Thyroid gland (tissue), 4 donors: Measurements from ENCODE around the gene ATP10B.

ENCODE experiments used
- CTCF ChIP-seq, 6 experiments: fragments of 200-600 bp in 3 of 6; fragments of 450-650 bp in 3 of 6; sonication (generic) in 3 of 6; IDR thresholded peaks; one replicate each; pipeline ENCODE4 v1.5.1; 2016 to 2019; ENCODE audit warnings: antibody characterized with exemption in 6 of 6, mild to moderate bottlenecking in 2 of 6, inconsistent platforms in 1 of 6, moderate library complexity in 1 of 6
- POLR2A ChIP-seq, 2 donors: fragments of 450-650 bp; IDR thresholded peaks; one replicate each; pipeline ENCODE4 v1.6.1; 2017; ENCODE audit warnings: antibody characterized with exemption in 2 of 2, mild to moderate bottlenecking in 2 of 2, moderate library complexity in 1 of 2

DNA sequence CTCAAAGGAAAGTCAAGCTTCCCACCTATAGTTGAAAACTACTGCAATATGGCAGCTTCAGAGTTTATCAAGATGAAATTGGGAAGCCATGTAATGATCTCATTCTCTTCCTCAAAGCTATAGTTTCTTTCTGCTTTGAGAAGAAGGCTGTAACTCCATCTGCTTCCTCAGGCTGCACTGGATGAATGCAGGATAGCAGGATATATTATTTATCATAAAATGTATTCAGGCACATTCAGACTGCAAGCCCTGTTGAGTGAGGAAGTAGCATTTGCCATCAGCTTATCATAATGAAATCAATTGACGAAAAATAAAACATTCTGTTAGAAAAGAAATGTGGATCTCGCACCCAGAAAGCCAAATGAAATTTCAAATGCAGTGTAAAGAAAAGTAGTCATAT, 560 bp downstream of the ATP10B start:
- TF ChIP-seq CTCF (IDR thresholded peaks at IDR 0.05) (no peak), POLR2A (IDR thresholded peaks at IDR 0.05) (no peak)
